GM12891 (cell line): Measurements from ENCODE around the gene OSM.

Experiments
- POLR2A ChIP-seq: IDR thresholded peaks from 2 replicates; pipeline ENCODE4 v1.6.1; 2011; ENCODE audit warnings: low read depth, low read length, control low read depth
- TAF1 ChIP-seq: IDR thresholded peaks from 2 replicates; pipeline ENCODE4 v1.6.1; 2011; ENCODE audit warnings: low read depth, low read length, control low read depth

DNA sequence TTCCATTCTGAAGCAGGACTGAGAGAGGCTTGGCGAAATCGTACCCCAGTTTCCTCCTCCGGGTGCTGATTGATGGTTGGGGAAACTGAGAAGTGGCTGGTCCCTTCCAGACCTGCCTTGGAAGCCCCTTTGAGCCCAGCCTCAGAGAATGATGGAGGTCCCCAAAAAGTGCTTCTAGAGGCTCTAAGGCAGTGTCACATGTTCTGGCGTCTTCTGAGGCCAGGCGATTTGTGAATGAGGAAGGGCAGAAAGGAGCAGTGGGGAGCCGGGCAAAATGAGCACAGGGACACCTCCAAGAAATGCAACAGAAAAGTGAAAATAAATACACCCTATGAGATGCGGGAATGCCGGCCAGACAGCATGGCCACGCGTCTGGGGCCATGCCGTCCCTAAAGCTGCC, 19.1 kb downstream of the OSM start:
- TF ChIP-seq TAF1 (no peak), POLR2A (no peak)
